ENCODE results near the gene GUCY2D.

DNA sequence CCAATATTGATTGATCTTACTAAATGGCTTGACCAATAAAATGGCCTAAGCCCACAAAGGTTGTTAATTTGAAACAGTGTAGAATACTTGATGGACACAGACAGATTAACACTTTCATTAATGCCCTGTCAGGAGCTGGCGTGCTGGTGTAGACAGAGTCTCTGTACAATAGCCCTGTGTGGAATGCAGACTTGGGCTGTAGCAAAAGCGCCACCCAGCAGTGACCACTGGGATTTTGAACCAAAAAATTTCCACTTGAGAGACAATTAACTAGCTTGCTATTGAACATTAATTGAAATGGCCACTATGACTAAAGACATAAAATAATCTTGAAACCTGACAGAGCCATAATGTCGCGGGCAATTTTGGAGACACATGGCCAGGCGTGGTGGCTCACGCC is 19.7 kb upstream of the GUCY2D start:
- no peak for TF ChIP-seq CTCF (IDR thresholded peaks at IDR 0.05)
- TF ChIP-seq POLR2A (IDR thresholded peaks at IDR 0.05): no peak
